Middle frontal gyrus (tissue), 1 donor: ENCODE measurements around the gene FGF22.
"Not testable (repeated sequence)": the region's sequence is repeated elsewhere in the genome, so short reads cannot be mapped to it uniquely, and the experiment has no call there.

Experiments
- DNase-seq: peaks from one replicate; pipeline ENCODE4 v3.0.0-alpha.2; 2015; ENCODE audit warnings: low spot score; ENCODE audit errors: extremely low spot score

FGF22 gene

DNA sequence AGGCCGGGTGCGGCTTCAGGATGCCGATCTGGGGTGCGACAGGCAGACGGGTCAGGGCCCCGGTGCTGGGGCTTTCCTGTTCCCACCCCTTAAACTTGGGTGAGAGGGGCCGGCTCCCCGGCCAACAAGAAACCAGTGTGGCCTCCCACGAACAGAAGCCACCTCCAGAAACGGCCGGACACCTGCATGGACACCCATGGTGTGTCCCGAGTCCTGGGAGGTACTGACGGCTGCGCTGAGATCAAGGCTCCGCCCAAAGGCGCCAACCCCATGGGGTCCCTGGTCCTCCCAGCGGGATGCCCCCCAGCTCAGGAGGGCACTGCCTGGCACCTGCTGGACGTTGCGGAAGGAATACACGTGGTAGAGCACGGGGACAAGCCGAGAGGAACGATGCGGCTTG is 17.9 kb upstream of the FGF22 start:
- DNase-seq, result no peak

GRCh38 chr19:622666-623065 is 17.0 kb upstream of the FGF22 start:
- no peak for DNase-seq

- no peak for DNase-seq
Observed at GRCh38 chr19:623175-623916, 16.3 kb upstream of the FGF22 start.

DNA sequence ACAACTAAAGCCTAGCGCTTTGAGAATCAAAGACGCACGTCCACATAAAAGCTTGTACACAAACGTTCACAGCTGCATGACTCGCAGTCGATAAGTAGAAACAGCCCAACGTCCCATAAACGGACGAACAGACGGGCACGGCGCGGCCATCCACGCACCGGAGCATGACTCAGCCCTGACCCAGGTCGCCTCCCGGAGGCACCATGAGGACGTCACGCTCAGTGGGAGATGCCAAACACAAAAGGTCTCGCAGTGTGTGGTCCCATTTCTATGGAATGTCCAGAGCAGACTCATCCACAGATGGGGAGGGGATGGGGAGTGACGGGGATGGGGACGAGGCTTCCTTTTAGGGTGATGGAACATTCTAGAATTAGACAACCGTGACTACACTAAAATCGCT is 15.7 kb upstream of the FGF22 start:
- no peak for DNase-seq

- no peak for DNase-seq
Observed at GRCh38 chr19:624433-625109, 15.1 kb upstream of the FGF22 start.

GRCh38 chr19:625257-625656 is 14.4 kb upstream of the FGF22 start:
- DNase-seq, result no peak

DNA sequence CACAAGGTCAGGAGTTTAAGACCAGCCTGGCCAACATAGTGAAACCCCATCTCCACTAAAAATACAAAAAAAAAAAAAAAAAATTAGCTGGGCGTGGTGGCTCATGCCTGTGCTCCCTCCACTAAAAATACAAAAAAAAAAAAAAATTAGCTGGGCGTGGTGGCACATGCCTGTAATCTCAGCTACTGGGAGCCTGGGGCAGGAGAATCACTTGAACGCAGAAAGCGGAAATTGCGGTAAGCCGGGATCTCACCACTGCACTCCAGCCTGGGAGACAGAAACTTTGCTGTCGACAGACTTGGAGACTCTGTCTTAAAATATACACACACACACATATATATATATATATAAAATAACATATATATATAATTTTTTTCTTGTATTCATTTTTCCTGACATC is 13.1 kb upstream of the FGF22 start:
- DNase-seq, result not testable (repeated sequence)

DNA sequence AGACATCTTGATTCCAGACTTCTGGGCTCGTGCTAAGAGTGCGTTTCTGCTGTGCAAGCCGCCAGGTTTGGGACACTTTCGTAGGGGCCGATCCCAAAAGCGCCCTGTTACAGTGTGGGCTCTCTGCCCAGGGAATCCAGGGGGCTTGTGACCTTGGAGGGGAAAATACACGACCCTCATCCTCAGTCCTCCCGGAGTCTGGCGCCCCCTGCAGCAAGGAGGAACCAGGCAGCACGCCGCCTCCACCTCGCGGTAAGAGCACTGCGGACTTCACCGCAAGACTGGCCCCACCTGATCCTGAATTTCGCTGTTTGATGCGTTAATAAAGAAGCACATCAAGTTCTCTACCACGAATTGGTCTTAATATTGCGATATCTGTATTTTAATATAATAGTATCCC is 11.5 kb upstream of the FGF22 start:
- DNase-seq, result no peak

- DNase-seq, result not testable (repeated sequence)
Observed at GRCh38 chr19:629515-629914, 10.2 kb upstream of the FGF22 start.

- DNase-seq, result no peak
Observed at GRCh38 chr19:629961-630714, 9.5 kb upstream of the FGF22 start.

GRCh38 chr19:632579-633067 is 7.1 kb upstream of the FGF22 start:
- no peak for DNase-seq

GRCh38 chr19:633068-633785 is 6.5 kb upstream of the FGF22 start, which contains the start of gene POLRMT:
POLRMT (minus strand) TSS chr19:633537; CDS start chr19:633512, 25 bp downstream.
- DNase-seq, result peak; percentile 89

DNA sequence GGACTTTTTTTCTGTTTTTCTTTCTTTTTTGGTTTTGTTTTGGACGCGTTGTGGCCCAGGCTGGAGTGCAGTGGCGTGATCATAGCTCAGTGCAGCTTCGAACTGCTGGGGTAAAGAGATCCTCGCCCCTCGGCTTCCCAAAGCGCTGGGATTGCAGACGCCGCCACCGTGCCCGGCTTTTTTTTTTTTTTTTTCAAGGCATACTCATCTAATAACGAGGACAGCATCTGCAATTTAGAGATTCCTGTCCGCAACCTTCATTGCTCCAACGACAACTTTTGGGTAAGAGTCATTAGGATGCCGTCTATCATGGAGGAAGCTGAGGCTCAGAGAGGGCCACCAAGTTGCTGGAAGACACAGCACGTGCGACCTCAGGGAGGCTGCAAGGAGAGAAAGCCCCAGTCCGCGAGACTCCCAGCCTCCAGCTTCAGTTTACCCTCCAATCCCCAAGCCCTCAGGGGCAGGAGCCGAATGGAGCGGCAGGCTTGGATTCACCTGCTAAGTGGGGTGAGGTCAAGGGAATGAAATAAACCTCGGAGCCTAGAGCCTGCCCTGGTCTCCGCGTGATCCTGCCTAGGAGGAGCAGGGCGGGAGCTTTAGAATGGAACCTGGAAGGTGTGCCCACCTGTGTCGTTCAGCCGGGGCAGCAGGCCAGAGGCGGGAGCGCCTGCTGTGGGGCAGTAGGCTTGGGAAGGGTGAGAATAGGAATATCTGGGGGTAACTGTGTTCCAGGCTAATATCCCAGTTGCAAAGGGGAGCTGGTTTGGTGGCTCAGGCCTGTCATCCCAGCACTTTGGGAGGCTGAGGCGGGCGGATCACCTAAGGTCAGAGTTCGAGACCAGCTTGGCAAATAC is 5.7 kb upstream of the FGF22 start:
- no peak for DNase-seq

DNA sequence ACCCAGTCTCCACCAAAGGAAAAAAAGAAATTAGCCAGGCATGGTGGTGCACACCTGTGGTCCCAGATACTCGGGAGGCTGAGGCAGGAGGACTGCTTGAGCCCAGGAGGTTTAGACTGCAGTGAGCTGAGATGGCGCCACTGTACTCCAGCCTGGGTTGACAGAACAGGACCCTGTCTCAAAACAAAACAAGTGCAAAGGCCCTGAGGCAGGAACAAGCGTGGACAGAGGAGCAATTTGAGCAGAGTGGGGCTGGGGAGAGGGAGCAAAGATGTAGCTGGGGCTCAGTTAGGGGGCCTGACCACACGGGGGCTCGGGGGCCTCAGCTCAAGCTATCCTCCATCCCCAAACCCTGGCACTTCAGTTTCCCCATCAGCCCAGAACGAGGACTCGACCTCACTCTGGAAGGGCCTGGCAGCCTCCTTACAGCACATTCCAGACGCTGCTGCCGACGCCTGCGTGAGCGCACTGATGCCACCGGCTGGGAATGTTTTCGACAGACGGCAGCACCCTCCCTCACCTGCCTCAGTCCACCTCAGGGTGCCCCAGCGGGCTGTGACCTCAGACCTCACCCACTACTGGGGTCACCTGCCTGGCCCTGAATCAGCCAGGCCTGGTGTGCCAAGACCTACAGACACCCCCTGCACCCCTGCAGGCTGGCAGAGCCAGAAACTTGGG is 4.6 kb upstream of the FGF22 start:
- DNase-seq, result no peak

- no peak for DNase-seq
Observed at GRCh38 chr19:638906-639252, 800 bp upstream of the FGF22 start.

GRCh38 chr19:640161-640558 is 481 bp downstream of the FGF22 start:
- DNase-seq, result no peak

- no peak for DNase-seq
Observed at GRCh38 chr19:640606-641189, 1.0 kb downstream of the FGF22 start.

DNA sequence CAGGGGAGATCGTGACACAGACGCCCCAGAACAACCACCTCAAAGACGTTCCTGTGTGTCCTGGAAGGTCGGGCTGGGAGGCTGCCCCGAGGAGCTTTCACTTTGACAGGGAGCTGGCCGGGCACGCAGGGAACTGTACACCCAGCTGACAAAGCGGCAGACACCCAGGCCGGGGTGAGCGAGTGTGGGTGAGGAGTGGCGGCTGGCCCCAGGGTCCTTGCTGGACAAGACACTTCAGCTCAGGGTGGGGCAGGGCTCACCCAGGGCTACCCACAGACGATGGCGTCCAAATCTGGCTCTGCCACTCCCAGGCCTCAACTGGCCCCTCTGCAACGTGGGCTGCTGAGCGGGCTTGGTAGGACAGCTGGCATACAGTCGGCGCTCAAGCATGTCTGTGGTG is 2.0 kb downstream of the FGF22 start:
- no peak for DNase-seq
